Measurements from ENCODE around the gene LIG1. TPM values are rescaled to one million over a fixed set of nuclear protein-coding genes. Genes with fewer than 3 reads are reported as not detected.

Gene LIG1
- total and polyA plus RNA-seq, 2 experiments from 2014 or later, result 79.3 to 96.9 TPM

- TF ChIP-seq ZNF462 (CRISPR knock-in tag; IDR thresholded peaks at IDR 0.05) (no peak), ZNF114 (CRISPR knock-in tag; IDR thresholded peaks at IDR 0.05) (no peak), NANOG (IDR thresholded peaks at IDR 0.05; ENCODE audit: borderline replicate concordance) (no peak), STAT1 (IDR thresholded peaks at IDR 0.05; ENCODE audit: unreplicated experiment) (no peak), REST (IDR thresholded peaks at IDR 0.05; ENCODE audit: unreplicated experiment) (no peak), ZNF331 (CRISPR knock-in tag; IDR thresholded peaks at IDR 0.05; ENCODE audit: low read depth) (no peak), EZH2phosphoT487 (IDR thresholded peaks at IDR 0.05; ENCODE audit: unreplicated experiment) (no peak), POLR2AphosphoS5 (IDR thresholded peaks at IDR 0.05; ENCODE audit: low read depth) (no peak), JUNB (IDR thresholded peaks at IDR 0.05; ENCODE audit: unreplicated experiment) (no peak), EZH2 (IDR thresholded peaks at IDR 0.05; ENCODE audit: low read depth, unreplicated experiment) (no peak), CREB1 (CRISPR knock-in tag; IDR thresholded peaks at IDR 0.05; ENCODE audit: low read depth) (no peak)
- TF ChIP-seq, protein P1, sequence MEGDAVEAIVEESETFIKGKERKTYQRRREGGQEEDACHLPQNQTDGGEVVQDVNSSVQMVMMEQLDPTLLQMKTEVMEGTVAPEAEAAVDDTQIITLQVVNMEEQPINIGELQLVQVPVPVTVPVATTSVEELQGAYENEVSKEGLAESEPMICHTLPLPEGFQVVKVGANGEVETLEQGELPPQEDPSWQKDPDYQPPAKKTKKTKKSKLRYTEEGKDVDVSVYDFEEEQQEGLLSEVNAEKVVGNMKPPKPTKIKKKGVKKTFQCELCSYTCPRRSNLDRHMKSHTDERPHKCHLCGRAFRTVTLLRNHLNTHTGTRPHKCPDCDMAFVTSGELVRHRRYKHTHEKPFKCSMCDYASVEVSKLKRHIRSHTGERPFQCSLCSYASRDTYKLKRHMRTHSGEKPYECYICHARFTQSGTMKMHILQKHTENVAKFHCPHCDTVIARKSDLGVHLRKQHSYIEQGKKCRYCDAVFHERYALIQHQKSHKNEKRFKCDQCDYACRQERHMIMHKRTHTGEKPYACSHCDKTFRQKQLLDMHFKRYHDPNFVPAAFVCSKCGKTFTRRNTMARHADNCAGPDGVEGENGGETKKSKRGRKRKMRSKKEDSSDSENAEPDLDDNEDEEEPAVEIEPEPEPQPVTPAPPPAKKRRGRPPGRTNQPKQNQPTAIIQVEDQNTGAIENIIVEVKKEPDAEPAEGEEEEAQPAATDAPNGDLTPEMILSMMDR (conservative IDR thresholded peaks at IDR 0.05; ENCODE audit: low read depth in 2 of 2), result no peak
These were observed 11.4 kb upstream of the LIG1 start (continued) for GRCh38 chr19:48181505-48181904.
